Cardiac fibroblast (primary cell): ENCODE measurements around the gene PTGES.

Source experiments
- DNase-seq, 2 donors: peaks; one replicate each; pipeline versions ENCODE4 v3.0.0 to v3.0.0-alpha.2; 2010; ENCODE audit warnings: low read depth in 2 of 2
- H3K4me3 ChIP-seq, 2 donors: replicated peaks in 1 of 2; 1 replicate in 1 of 2; 2 replicates in 1 of 2; pipeline ENCODE4 v1.5.1; 2011; ENCODE audit warnings: low read depth in 2 of 2, low read length in 2 of 2, mild to moderate bottlenecking in 2 of 2, moderate library complexity in 1 of 2
- TF ChIP-seq, protein P1 (sequence below): IDR thresholded peaks from one replicate; pipeline ENCODE4 v1.5.1; 2011; ENCODE audit warnings: low read depth, mild to moderate bottlenecking, low read length, inconsistent platforms

PTGES gene

DNA sequence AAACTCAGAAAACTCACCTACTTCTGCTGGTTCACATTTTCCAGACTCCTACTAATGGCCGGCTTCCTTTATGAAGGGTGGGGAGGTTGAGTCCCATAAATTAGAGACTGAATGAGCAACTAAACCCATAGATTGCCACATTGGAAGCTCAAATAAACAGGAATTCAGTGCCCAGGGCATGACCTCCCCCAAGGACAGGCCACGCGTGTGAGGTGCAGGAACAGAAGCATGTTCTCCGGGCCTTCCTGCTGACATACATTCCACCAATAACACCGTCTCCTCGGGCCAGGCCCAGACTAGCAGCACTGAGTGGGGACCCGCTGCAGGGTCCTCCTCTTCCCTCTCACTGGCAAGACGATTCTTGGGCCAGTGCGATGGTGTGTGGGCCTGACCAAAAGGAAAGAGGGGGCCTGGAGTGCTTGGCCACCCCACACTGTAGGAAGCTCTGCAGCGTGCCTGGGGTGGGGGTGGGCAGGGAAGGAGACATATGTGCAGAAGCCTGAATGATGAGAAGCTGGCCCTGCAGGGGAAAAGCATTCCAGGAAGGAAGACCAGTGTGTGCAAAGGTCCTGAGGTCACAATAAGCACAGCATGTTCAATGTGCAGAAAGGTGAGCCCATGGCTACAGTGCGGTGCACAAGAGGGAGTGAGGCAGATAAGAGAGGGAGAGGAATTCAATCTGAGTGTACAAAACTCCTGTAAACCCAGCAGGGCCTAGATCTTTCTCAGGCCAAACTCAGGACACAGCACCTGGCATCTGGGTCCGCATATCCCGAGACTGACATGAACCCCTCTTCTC lies 12.0 kb downstream of the PTGES start:
- H3K4me3 ChIP-seq = no peak overlapping the region
- TF ChIP-seq, protein P1, sequence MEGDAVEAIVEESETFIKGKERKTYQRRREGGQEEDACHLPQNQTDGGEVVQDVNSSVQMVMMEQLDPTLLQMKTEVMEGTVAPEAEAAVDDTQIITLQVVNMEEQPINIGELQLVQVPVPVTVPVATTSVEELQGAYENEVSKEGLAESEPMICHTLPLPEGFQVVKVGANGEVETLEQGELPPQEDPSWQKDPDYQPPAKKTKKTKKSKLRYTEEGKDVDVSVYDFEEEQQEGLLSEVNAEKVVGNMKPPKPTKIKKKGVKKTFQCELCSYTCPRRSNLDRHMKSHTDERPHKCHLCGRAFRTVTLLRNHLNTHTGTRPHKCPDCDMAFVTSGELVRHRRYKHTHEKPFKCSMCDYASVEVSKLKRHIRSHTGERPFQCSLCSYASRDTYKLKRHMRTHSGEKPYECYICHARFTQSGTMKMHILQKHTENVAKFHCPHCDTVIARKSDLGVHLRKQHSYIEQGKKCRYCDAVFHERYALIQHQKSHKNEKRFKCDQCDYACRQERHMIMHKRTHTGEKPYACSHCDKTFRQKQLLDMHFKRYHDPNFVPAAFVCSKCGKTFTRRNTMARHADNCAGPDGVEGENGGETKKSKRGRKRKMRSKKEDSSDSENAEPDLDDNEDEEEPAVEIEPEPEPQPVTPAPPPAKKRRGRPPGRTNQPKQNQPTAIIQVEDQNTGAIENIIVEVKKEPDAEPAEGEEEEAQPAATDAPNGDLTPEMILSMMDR = no peak
- no peak for DNase-seq

DNA sequence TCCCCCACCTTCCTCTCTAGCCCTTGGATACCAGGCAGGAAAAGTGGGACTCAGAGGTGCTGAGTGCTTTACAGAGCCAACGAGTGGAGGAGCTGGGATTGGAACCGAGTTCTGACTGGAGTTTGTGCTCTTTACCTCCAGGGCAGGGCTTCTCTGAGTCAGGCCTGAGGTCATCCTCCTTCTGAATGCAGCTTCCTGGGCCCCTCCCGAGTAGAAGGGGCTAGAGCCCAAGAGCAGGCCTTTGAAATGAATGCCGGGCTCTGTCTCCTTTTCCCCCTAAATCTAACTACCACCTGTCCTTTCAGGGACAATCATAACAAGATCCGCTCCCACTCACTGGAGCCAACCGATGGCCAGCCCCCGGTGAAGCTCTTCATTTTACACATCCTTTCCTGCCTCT lies 12.7 kb downstream of the PTGES start:
- no peak for DNase-seq
- TF ChIP-seq, protein P1 = no peak

DNA sequence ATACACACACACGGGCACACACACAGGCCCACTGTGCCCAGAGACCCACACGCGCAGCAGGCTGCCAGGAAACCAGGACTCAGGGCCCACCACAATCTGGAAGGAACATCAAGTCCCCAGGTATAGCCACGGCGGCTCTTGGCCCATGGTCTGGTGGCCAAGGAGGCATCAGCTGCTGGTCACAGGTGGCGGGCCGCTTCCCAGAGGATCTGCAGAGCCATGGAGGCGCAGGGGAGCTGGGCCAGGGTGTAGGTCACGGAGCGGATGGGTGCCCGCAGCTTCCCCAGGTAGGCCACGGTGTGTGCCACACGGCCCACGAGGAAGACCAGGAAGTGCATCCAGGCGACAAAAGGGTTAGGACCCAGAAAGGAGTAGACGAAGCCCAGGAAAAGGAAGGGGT lies 13.4 kb downstream of the PTGES start:
- H3K4me3 ChIP-seq = no peak overlapping the region
- TF ChIP-seq, protein P1 = no peak
- no peak for DNase-seq

More for the DNA sequence above, 12.7 kb downstream of the PTGES start:
- no peak overlapping the region for H3K4me3 ChIP-seq

DNA sequence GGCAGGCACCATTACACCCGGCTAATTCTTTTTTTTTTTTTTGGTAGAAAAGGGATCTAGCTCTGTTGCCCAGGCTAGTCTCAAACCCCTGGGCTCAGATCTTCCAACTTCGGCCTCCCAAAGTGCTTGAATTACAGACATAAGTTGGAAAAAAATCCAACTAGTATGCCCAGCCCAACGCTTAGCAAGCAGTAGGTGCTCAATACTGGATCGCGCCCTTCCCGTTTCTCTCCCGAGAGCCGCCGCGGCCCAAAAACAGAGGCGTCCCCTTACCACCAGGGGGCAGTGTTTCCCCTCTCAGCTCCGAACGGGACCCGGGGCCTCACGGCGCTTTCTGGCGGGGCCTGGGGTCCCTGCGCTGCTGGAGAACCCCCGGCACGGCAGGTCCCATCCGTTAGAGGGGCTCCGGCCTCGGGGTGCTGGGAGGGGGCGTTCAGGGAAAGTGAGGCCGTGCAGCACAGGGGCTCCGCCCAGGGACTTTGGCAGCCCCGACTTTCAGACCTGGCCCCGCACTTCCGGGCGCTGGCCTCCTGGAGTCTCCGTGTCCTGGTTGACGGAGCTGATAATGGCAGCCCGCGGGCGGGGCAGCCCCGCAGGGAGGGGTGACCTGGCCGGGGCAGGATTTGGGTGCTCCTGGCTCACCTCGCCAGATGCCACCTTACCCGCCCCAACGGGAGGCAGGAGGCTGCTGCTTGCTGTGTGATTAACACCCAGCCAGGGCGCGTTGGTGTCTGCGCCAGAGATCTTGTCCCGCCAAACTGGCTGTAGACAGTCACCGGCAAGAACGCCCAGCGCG lies 15.2 kb downstream of the PTGES start:
- H3K4me3 ChIP-seq = peak overlapping the region; percentile 49 to 50
- DNase-seq = peak; percentile 74 to 76
- TF ChIP-seq, protein P1 = peak; percentile 93

DNA sequence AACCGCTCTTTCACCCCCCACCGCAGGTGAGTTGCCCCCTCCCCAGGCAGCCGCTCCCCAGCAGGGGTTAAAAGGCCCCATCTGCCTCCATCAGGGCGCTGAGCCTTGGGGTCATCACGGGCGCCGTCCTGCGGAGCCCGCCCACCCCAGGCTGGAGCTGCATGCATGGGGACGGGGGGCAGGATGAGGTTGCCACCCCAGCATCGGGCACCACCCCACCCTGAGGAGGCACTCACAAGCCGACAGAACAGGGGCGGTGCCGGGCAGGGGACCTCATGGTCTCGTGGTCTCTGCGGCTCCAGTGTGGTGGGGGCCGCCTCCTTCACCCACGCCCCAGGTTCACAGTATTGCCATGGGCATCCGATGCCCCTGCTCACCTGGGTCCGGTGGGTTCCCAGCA lies 16.5 kb downstream of the PTGES start:
- no peak overlapping the region for H3K4me3 ChIP-seq
- no peak for DNase-seq
- TF ChIP-seq, protein P1 = no peak

DNA sequence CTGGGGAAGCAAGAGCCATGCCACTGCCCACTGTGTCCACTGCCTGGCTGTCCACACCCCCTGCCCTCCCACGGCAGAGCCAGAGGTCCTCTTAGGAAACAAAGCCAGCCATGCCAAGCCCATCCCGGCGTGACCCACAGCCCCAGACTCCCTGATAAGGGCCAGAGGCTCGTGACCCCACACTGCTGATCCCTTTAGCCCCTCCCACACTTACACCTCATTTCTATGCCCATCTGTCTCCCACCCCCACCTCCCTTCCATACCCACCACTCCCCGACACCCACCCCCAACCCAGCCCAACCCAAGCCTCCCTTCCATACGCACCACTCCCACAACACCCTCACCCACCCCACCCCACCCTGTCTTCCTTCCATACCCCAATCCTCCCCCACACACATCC lies 17.3 kb downstream of the PTGES start:
- TF ChIP-seq, protein P1 = no peak
- no peak overlapping the region for H3K4me3 ChIP-seq
- no peak for DNase-seq
